KMS-11 (cell line): Measurements from ENCODE around the gene TENT5D.
"Not testable (repeated sequence)": the region's sequence is repeated elsewhere in the genome, so short reads cannot be mapped to it uniquely, and the experiment has no call there.

Source experiments
- H2AFZ ChIP-seq: fragments of 200-600 bp; sonication (generic); 2 replicates; pipeline ENCODE4 v1.6.1; 2016; ENCODE audit warnings: antibody characterized with exemption, mixed run types, low read depth
- H3K27ac ChIP-seq: fragments of 200-600 bp; sonication (generic); 2 replicates; pipeline ENCODE4 v1.6.1; 2016; ENCODE audit warnings: mild to moderate bottlenecking, mixed run types
- H3K27me3 ChIP-seq: fragments of 200-600 bp; sonication (generic); 2 replicates; pipeline ENCODE4 v1.6.1; 2017; ENCODE audit warnings: mild to moderate bottlenecking, low read depth, mixed run types, moderate library complexity; ENCODE audit not compliant: insufficient read depth
- H3K36me3 ChIP-seq: fragments of 200-600 bp; sonication (generic); 2 replicates; pipeline ENCODE4 v1.6.1; 2017; ENCODE audit warnings: mild to moderate bottlenecking, mixed run types; ENCODE audit not compliant: insufficient read depth
- H3K4me1 ChIP-seq: fragments of 200-600 bp; sonication (generic); 2 replicates; pipeline ENCODE4 v1.6.1; 2016; ENCODE audit warnings: mild to moderate bottlenecking, low read depth, mixed run types; ENCODE audit not compliant: poor library complexity, severe bottlenecking
- H3K4me2 ChIP-seq: fragments of 200-600 bp; sonication (generic); 2 replicates; pipeline ENCODE4 v1.7.0; 2016; ENCODE audit warnings: mild to moderate bottlenecking, mixed run types
- H3K4me3 ChIP-seq: fragments of 200-600 bp; sonication (generic); IDR thresholded peaks from 2 replicates; pipeline ENCODE4 v1.6.1; 2017; ENCODE audit warnings: low read depth, low read length, mixed read lengths; ENCODE audit not compliant: insufficient read depth
- H3K79me2 ChIP-seq: fragments of 200-600 bp; sonication (generic); 2 replicates; pipeline ENCODE4 v1.6.1; 2016; ENCODE audit warnings: low read depth, mixed run types; ENCODE audit not compliant: insufficient read depth
- H3K9ac ChIP-seq: fragments of 200-600 bp; sonication (generic); 2 replicates; pipeline ENCODE4 v1.6.1; 2016; ENCODE audit warnings: mild to moderate bottlenecking, mixed run types
- H4K20me1 ChIP-seq: fragments of 200-600 bp; sonication (generic); 2 replicates; pipeline ENCODE4 v1.6.1; 2016; ENCODE audit warnings: mild to moderate bottlenecking, mixed run types; ENCODE audit not compliant: insufficient read depth
- TF ChIP-seq, protein P1 (sequence below): fragments of 200-600 bp; sonication (generic); conservative IDR thresholded peaks from 2 replicates; pipeline ENCODE4 v1.6.1; 2017; ENCODE audit warnings: low read depth, mild to moderate bottlenecking, antibody characterized with exemption, low read length, moderate library complexity, mixed read lengths

TENT5D gene

GRCh38 chrX:80432863-80433262, 12.6 kb downstream of the TENT5D start:
- Histone ChIP-seq H3K4me1 (no peaks in the 10 kb centered on the region), H3K9ac (no peak overlapping the region), H2AFZ (no peak overlapping the region), H4K20me1 (no peaks in the 10 kb centered on the region), H3K4me3 (no peak overlapping the region), H3K79me2 (no peaks in the 10 kb centered on the region), H3K4me2 (no peak overlapping the region), H3K27me3 (no peaks in the 10 kb centered on the region), H3K36me3 (no peaks in the 10 kb centered on the region), H3K27ac (no peak overlapping the region)
- TF ChIP-seq, protein P1, sequence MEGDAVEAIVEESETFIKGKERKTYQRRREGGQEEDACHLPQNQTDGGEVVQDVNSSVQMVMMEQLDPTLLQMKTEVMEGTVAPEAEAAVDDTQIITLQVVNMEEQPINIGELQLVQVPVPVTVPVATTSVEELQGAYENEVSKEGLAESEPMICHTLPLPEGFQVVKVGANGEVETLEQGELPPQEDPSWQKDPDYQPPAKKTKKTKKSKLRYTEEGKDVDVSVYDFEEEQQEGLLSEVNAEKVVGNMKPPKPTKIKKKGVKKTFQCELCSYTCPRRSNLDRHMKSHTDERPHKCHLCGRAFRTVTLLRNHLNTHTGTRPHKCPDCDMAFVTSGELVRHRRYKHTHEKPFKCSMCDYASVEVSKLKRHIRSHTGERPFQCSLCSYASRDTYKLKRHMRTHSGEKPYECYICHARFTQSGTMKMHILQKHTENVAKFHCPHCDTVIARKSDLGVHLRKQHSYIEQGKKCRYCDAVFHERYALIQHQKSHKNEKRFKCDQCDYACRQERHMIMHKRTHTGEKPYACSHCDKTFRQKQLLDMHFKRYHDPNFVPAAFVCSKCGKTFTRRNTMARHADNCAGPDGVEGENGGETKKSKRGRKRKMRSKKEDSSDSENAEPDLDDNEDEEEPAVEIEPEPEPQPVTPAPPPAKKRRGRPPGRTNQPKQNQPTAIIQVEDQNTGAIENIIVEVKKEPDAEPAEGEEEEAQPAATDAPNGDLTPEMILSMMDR = no peak

DNA sequence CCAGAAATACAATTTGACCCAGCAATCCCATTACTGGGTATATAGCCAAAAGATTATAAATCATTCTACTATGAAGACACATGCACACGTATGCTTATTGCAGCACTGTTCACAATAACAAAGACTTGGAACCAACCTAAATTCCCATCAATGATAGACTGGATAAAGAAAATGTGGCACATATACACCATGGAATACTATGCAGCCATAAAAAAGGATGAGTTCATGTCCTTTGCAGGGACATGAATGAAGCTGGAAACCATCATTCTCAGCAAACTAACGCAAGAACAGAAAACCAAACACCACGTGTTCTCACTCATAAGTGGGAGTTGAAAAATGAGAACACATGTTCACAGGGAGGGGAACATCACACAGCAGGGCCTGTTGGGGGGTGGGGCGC, 47.9 kb downstream of the TENT5D start:
- not testable (repeated sequence) for H3K4me1 ChIP-seq

GRCh38 chrX:80471582-80471981, 51.3 kb downstream of the TENT5D start:
- TF ChIP-seq, protein P1 = no peak
- H2AFZ ChIP-seq = no peak overlapping the region
- no peaks in the 10 kb centered on the region for H3K79me2 ChIP-seq
- no peaks in the 10 kb centered on the region for H3K27me3 ChIP-seq
- H3K4me3 ChIP-seq = no peak overlapping the region
- H4K20me1 ChIP-seq = no peaks in the 10 kb centered on the region
- no peak overlapping the region for H3K9ac ChIP-seq
- H3K27ac ChIP-seq = no peak overlapping the region
- H3K36me3 ChIP-seq = no peaks in the 10 kb centered on the region
- no peak overlapping the region for H3K4me2 ChIP-seq
- H3K4me1 ChIP-seq = no peaks in the 10 kb centered on the region

More for the DNA sequence above, 47.9 kb downstream of the TENT5D start:
- H3K36me3 ChIP-seq, H3K4me2 ChIP-seq, H4K20me1 ChIP-seq, H3K27me3 ChIP-seq, H3K4me3 ChIP-seq, H2AFZ ChIP-seq, H3K27ac ChIP-seq, H3K9ac ChIP-seq, H3K79me2 ChIP-seq: not testable (repeated sequence)

DNA sequence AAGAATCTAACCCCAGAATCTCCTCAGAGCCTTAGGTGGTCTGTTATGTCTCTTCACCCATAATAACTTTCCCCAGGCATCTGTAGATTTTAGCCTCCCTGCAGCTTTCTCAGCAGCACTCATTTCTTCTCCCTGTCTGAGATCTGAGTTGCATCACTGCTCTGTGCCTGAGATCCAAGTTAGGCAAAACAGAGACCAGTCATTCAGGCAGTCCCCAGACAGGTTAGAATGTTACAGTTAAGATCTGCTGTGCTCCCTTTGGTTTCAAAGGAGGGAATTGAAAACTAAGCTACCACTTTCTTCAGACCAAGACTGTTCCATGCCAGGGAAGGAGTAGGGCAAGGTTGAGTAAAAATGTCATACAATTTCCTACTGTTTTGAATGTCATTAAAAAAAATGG, 65.3 kb downstream of the TENT5D start:
- TF ChIP-seq, protein P1 = no peak
- Histone ChIP-seq H3K9ac (no peak overlapping the region), H3K4me3 (no peak overlapping the region), H3K27me3 (no peaks in the 10 kb centered on the region), H3K4me1 (no peaks in the 10 kb centered on the region), H3K79me2 (no peaks in the 10 kb centered on the region), H3K27ac (no peak overlapping the region), H2AFZ (no peak overlapping the region), H3K4me2 (no peak overlapping the region), H3K36me3 (no peaks in the 10 kb centered on the region), H4K20me1 (no peaks in the 10 kb centered on the region)

GRCh38 chrX:80486299-80486698, 66.1 kb downstream of the TENT5D start:
- no peaks in the 10 kb centered on the region for H3K36me3 ChIP-seq
- no peak overlapping the region for H3K27ac ChIP-seq
- H4K20me1 ChIP-seq = no peaks in the 10 kb centered on the region
- no peaks in the 10 kb centered on the region for H3K79me2 ChIP-seq
- H3K9ac ChIP-seq = no peak overlapping the region
- TF ChIP-seq, protein P1 = no peak
- no peaks in the 10 kb centered on the region for H3K4me1 ChIP-seq
- H3K4me3 ChIP-seq = no peak overlapping the region
- no peak overlapping the region for H3K4me2 ChIP-seq
- no peaks in the 10 kb centered on the region for H3K27me3 ChIP-seq
- H2AFZ ChIP-seq = no peak overlapping the region
